ENCODE data around the gene SLC25A20.

- TF ChIP-seq, protein P1, sequence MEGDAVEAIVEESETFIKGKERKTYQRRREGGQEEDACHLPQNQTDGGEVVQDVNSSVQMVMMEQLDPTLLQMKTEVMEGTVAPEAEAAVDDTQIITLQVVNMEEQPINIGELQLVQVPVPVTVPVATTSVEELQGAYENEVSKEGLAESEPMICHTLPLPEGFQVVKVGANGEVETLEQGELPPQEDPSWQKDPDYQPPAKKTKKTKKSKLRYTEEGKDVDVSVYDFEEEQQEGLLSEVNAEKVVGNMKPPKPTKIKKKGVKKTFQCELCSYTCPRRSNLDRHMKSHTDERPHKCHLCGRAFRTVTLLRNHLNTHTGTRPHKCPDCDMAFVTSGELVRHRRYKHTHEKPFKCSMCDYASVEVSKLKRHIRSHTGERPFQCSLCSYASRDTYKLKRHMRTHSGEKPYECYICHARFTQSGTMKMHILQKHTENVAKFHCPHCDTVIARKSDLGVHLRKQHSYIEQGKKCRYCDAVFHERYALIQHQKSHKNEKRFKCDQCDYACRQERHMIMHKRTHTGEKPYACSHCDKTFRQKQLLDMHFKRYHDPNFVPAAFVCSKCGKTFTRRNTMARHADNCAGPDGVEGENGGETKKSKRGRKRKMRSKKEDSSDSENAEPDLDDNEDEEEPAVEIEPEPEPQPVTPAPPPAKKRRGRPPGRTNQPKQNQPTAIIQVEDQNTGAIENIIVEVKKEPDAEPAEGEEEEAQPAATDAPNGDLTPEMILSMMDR (IDR thresholded peaks at IDR 0.05), result no peak
- no peak for TF ChIP-seq POLR2A (IDR thresholded peaks at IDR 0.05)
Measured at GRCh38 chr3:48847053-48847503, 51.6 kb downstream of the SLC25A20 start.
